Psoas muscle (tissue), 8 donors: ENCODE measurements around the gene AATK. TPM values are rescaled to one million over a fixed set of nuclear protein-coding genes. Genes with fewer than 3 reads are reported as not detected.

Experiments used
- ATAC-seq, 4 donors: fragments of 200-7000 bp; cut with Tn5 transposase; one replicate each; pipeline ENCODE4 v1.9.1; 2020; ENCODE audit warnings: moderate library complexity in 3 of 4, mild to moderate bottlenecking in 2 of 4
- DNase-seq, 2 donors: peaks; one replicate each; pipeline ENCODE4 v3.0.0-alpha.2; 2020
- H3K27ac ChIP-seq: fragments of 200-600 bp; one replicate; pipeline ENCODE4 v1.8.0; 2022
- H3K27me3 ChIP-seq, 3 donors: fragments of 200-600 bp in 1 of 3; one replicate each; pipeline versions ENCODE4 v1.6.1 to v1.8.0; 2013 to 2022; ENCODE audit warnings: low read length in 2 of 3, mild to moderate bottlenecking in 2 of 3, moderate library complexity in 1 of 3; ENCODE audit not compliant: insufficient read depth in 3 of 3
- H3K36me3 ChIP-seq, 2 donors: fragments of 200-600 bp in 1 of 2; one replicate each; pipeline versions ENCODE4 v1.6.1 to v1.8.0; 2013 to 2022; ENCODE audit warnings: low read depth in 1 of 2, mild to moderate bottlenecking in 1 of 2, moderate library complexity in 1 of 2; ENCODE audit not compliant: insufficient read depth in 1 of 2
- H3K4me1 ChIP-seq: fragments of 200-600 bp; one replicate; pipeline ENCODE4 v1.8.0; 2022
- H3K4me3 ChIP-seq: fragments of 200-600 bp; one replicate; pipeline ENCODE4 v1.8.0; 2022; ENCODE audit warnings: mild to moderate bottlenecking
- H3K9me3 ChIP-seq: fragments of 200-600 bp; one replicate; pipeline ENCODE4 v1.8.0; 2022
- CTCF ChIP-seq: fragments of 200-600 bp; IDR thresholded peaks from one replicate; pipeline ENCODE4 v1.8.0; 2022; ENCODE audit warnings: antibody characterized with exemption
- WGBS, 3 donors: extraction: QIAGEN DNeasy Blood & Tissue Kit; methylation state at CpG; one replicate each; pipeline versions ENCODE4 v1.1.6 to v1.1.7; 2013; 5-methylcytosine and 5-hydroxymethylcytosine counted together
- intact Hi-C, 2 donors: fragments of 100-400 bp; cut with DNase I; formaldehyde crosslinking; loops; one replicate each; pipeline versions ENCODE4 v1.11.0 to v1.14.2; 2022
- polyA plus RNA-seq, 3 donors: library from polyadenylated mRNA; stranded (reverse); fragments of 200-250 nt; gene quantifications; one replicate each; pipeline ENCODE4 v1.2.3, GENCODE V29; 2013
- total RNA-seq, 4 donors: library from RNA; stranded (reverse); fragmentation: NEBNext Ultra II Directional in 2 of 4; extraction: Animal tissue kit (Norgen Biotek cat#: 25700) in 2 of 4; gene quantifications; one replicate each; pipeline versions ENCODE4 v1.2.1 to v1.2.4, GENCODE V29; 2021 to 2023
- donor health status: healthy with polysubstance abuse.
- donor health status: DM: no; HTN: no; CAD: no; lungs with moderate emphysema.
- donor health status: Bipolar disorder and iron deficiency.
- donor health status: healthy.
- donor health status: DM: yes; HTN: yes; CAD: no.
- donor health status: DM: no; HTN: no; CAD: no.
- donor health status: DM: no; HTN: no; CAD: no.
- donor health status: DM: yes; HTN: yes; CAD: no.

The AATK gene
- total and polyA plus RNA-seq, 7 donors, result 0.21 to 1.8 (median 1.0) TPM

- DNase-seq (no peak), ATAC-seq (no peak)
- Histone ChIP-seq H3K27ac (no peak overlapping the region), H3K9me3 (no peaks in the 10 kb centered on the region), H3K27me3 (no peaks in the 10 kb centered on the region), H3K36me3 (no peaks in the 10 kb centered on the region), H3K4me3 (no peak overlapping the region), H3K4me1 (no peaks in the 10 kb centered on the region)
- intact Hi-C loops, result loop anchor here in 1 of 2 donors (2.0 kb wide), 1 partner anchor 81 kb away; no protein-coding TSS in a partner anchor
- no peak for TF ChIP-seq CTCF
- 90 to 95% (median 93%) methylated on average over 20 of the region's 20 CpGs for WGBS, 3 donors
These were observed 62.6 kb downstream of the AATK start for GRCh38 chr17:81103379-81103778.

GRCh38 chr17:81102869-81103268 lies 63.2 kb downstream of the AATK start:
- DNase-seq (no peak), ATAC-seq (no peak)
- Histone ChIP-seq H3K27ac (no peak overlapping the region), H3K27me3 (no peaks in the 10 kb centered on the region), H3K9me3 (no peaks in the 10 kb centered on the region), H3K4me3 (no peak overlapping the region), H3K36me3 (no peaks in the 10 kb centered on the region), H3K4me1 (peaks cover under 1% of the 10 kb centered on the region)
- intact Hi-C loops, result loop anchor here in 1 of 2 donors (2.0 kb wide), 1 partner anchor 80 kb away; no protein-coding TSS in a partner anchor
- no peak for TF ChIP-seq CTCF
- WGBS, 3 donors, result 91% methylated on average over 17 of the region's 17 CpGs

- no peaks in the 10 kb centered on the region for H3K9me3 ChIP-seq
- 84 to 88% (median 85%) methylated on average over 12 of the region's 12 CpGs for WGBS, 3 donors
- intact Hi-C loops, result loop anchor here in 1 of 2 donors (2.0 kb wide), 1 partner anchor 80 kb away; no protein-coding TSS in a partner anchor
- H3K27me3 ChIP-seq, result no peaks in the 10 kb centered on the region
- no peak for DNase-seq
- no peak overlapping the region for H3K27ac ChIP-seq
- H3K4me3 ChIP-seq, result no peak overlapping the region
- TF ChIP-seq CTCF, result no peak
- H3K4me1 ChIP-seq, result peaks cover 6% of the 10 kb centered on the region
- no peak for ATAC-seq
- no peaks in the 10 kb centered on the region for H3K36me3 ChIP-seq
These were observed 63.7 kb downstream of the AATK start for GRCh38 chr17:81102352-81102751.

- peak; percentile 100 for TF ChIP-seq CTCF
These were observed 64.3 kb downstream of the AATK start for GRCh38 chr17:81101614-81102306.

More at GRCh38 chr17:81101614-81102306, 64.3 kb downstream of the AATK start:
- H3K4me3 ChIP-seq, result no peak overlapping the region
- intact Hi-C loops, result loop anchor here (1.0 to 2.0 kb wide), 2 partner anchors 79 to 110 kb away; partner anchors contain the start of gene CHMP6 (in 1 of the 2)
- H3K4me1 ChIP-seq, result peaks cover 10% of the 10 kb centered on the region
- ATAC-seq (peak; percentile 90 to 95 (median 92)), DNase-seq (peak; percentile 81 to 91)
- no peaks in the 10 kb centered on the region for H3K9me3 ChIP-seq
- no peak overlapping the region for H3K27ac ChIP-seq
- WGBS, 3 donors, result 39 to 45% (median 40%) methylated on average over 29 to 33 of the region's 33 CpGs
- H3K27me3 ChIP-seq, result no peaks in the 10 kb centered on the region
- H3K36me3 ChIP-seq, result no peaks in the 10 kb centered on the region
